Left lung (tissue), 10 donors: ENCODE results near the gene AZGP1. TPM values are rescaled to one million over a fixed set of nuclear protein-coding genes. Genes with fewer than 3 reads are reported as not detected.
A peak's percentile ranks its signal among the peaks of the same experiment; 100 is the strongest.

Experiments used
- ATAC-seq: fragments of 200-7000 bp; cut with Tn5 transposase; one replicate; pipeline ENCODE4 v1.9.1; 2020; ENCODE audit warnings: moderate library complexity
- DNase-seq, 4 donors: peaks; one replicate each; pipeline ENCODE4 v3.0.0-alpha.2; 2013 to 2020
- H3K27ac ChIP-seq, 2 donors: fragments of 200-600 bp; sonication (generic) in 1 of 2; one replicate each; pipeline versions ENCODE4 v1.5.0 to v1.8.0; 2020 to 2021
- H3K27me3 ChIP-seq, 2 donors: fragments of 200-600 bp; sonication (generic) in 1 of 2; one replicate each; pipeline versions ENCODE4 v1.5.0 to v1.8.0; 2020 to 2021
- H3K36me3 ChIP-seq, 2 donors: fragments of 200-600 bp; sonication (generic) in 1 of 2; one replicate each; pipeline versions ENCODE4 v1.5.0 to v1.8.0; 2020 to 2021
- H3K4me1 ChIP-seq, 2 donors: fragments of 200-600 bp; one replicate each; pipeline ENCODE4 v1.8.0; 2021
- H3K4me3 ChIP-seq, 2 donors: fragments of 200-600 bp; sonication (generic) in 1 of 2; one replicate each; pipeline versions ENCODE4 v1.5.0 to v1.8.0; 2020 to 2021; ENCODE audit warnings: mild to moderate bottlenecking in 1 of 2
- H3K9me3 ChIP-seq, 2 donors: fragments of 200-600 bp; sonication (generic) in 1 of 2; one replicate each; pipeline versions ENCODE4 v1.5.0 to v1.8.0; 2020 to 2021
- intact Hi-C, 2 donors: fragments of 100-400 bp; cut with DNase I; formaldehyde crosslinking; loops; one replicate each; pipeline versions ENCODE4 v1.11.2 to v1.14.2; 2022
- polyA plus RNA-seq, 6 donors: library from polyadenylated mRNA; unstranded; fragments of 120-200 nt; gene quantifications; one replicate each; pipeline ENCODE4 v1.2.1, GENCODE V29; 2013; ENCODE audit not compliant: insufficient read length in 6 of 6
- total RNA-seq, 2 donors: library from RNA; stranded (reverse); fragmentation: NEBNext Ultra II Directional; extraction: Animal tissue kit (Norgen Biotek cat#: 25700); gene quantifications; one replicate each; pipeline ENCODE4 v1.2.1, GENCODE V29; 2021
- TF ChIP-seq, protein P1 (sequence below), 2 donors: fragments of 200-600 bp; sonication (generic) in 1 of 2; IDR thresholded peaks; one replicate each; pipeline versions ENCODE4 v1.5.0 to v1.8.0; 2021; ENCODE audit warnings: antibody characterized with exemption in 2 of 2
- donor health status: DM: no; HTN: yes; CAD: no.
- donor health status: DM: no; HTN: no; CAD: no.

Gene AZGP1
- total and polyA plus RNA-seq, 8 donors = 0.29 to 110 (median 1.2) TPM

DNA sequence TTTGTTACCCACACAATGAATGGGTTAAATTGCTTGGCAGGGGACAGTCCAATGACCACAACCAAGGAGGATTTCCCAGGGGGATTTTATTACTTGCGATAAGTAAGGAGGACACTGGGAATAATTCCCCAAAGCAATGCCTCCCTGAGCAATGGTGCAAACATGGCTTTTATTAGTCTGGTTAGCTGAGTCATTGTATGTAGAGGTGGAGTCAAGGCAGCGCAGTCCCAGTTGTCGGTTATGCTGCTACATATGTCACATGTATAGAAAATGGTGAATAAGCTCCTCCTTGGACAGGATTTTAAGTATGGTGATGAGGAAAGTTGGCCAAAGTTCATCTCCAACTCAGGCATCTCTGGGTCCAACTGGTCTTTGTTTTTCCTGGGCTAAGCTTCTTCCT lies 52.6 kb downstream of the AZGP1 start:
- ATAC-seq (no peak), DNase-seq (no peak)
- peaks cover 4 to 5% of the 10 kb centered on the region in 2 donors for H3K4me1 ChIP-seq
- no peaks in the 10 kb centered on the region for H3K36me3 ChIP-seq
- no peaks in the 10 kb centered on the region for H3K9me3 ChIP-seq
- no peak overlapping the region for H3K27ac ChIP-seq
- TF ChIP-seq, protein P1, sequence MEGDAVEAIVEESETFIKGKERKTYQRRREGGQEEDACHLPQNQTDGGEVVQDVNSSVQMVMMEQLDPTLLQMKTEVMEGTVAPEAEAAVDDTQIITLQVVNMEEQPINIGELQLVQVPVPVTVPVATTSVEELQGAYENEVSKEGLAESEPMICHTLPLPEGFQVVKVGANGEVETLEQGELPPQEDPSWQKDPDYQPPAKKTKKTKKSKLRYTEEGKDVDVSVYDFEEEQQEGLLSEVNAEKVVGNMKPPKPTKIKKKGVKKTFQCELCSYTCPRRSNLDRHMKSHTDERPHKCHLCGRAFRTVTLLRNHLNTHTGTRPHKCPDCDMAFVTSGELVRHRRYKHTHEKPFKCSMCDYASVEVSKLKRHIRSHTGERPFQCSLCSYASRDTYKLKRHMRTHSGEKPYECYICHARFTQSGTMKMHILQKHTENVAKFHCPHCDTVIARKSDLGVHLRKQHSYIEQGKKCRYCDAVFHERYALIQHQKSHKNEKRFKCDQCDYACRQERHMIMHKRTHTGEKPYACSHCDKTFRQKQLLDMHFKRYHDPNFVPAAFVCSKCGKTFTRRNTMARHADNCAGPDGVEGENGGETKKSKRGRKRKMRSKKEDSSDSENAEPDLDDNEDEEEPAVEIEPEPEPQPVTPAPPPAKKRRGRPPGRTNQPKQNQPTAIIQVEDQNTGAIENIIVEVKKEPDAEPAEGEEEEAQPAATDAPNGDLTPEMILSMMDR (IDR thresholded peaks at IDR 0.05) = no peak
- peaks cover 0 to 12% of the 10 kb centered on the region in 2 donors for H3K27me3 ChIP-seq
- intact Hi-C loops = loop anchor here in 1 of 2 donors (10.0 kb wide), 1 partner anchor 52 kb away; the partner anchor contains the start of gene AZGP1
- H3K4me3 ChIP-seq = no peak overlapping the region

DNA sequence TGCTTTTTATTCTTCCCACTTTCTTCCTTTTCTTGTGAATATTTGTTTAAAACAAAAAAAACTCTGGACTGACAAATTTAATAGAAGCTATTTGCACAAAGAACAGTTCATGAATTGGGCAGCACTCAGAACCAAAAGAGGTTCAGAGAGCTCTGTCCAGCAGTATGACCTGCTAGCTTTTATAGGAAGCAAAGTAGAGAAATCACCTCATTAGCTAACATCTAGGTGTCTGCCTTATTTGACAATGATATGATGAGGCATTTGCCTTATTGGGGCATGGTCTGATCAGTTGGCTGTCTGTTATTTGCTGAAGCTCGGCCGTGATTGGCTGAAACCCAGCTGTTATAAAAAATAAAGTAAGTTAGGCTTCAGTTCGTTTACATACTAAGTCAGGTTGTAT lies 55.7 kb downstream of the AZGP1 start:
- ATAC-seq (no peak), DNase-seq (no peak)
- Histone ChIP-seq H3K27me3 (no peaks in the 10 kb centered on the region), H3K9me3 (no peaks in the 10 kb centered on the region), H3K27ac (peak overlapping the region in 1 of 2 donors; percentile 94), H3K4me1 (peaks cover 22 to 31% of the 10 kb centered on the region in 2 donors), H3K36me3 (peaks cover 0 to 22% of the 10 kb centered on the region in 2 donors), H3K4me3 (peak overlapping the region; percentile 78 to 92)
- intact Hi-C loops = loop anchor here in 1 of 2 donors (10.0 kb wide), 1 partner anchor 55 kb away; the partner anchor contains the start of gene AZGP1
- TF ChIP-seq, protein P1 (IDR thresholded peaks at IDR 0.05) = no peak

DNA sequence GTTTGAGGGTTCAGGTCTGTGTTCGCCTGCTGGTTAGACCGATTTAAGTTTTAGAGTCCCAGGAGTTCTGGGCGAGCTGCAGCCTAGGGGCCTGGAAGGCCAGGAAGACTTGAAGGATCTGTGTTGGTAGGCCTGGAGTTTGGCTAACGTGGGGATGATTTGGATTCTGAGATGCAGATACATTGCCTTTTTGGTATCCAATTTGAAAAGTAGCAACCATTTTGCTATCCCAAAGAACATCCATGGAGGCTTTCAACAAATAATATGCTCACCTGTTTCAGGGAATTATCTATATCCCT lies 56.1 kb downstream of the AZGP1 start:
- Histone ChIP-seq H3K4me3 (peak overlapping the region; percentile 78 to 92), H3K27ac (peak overlapping the region; percentile 90 to 94), H3K9me3 (no peaks in the 10 kb centered on the region), H3K27me3 (no peaks in the 10 kb centered on the region), H3K36me3 (peaks cover 0 to 25% of the 10 kb centered on the region in 2 donors), H3K4me1 (peaks cover 22 to 31% of the 10 kb centered on the region in 2 donors)
- intact Hi-C loops = loop anchor here in 1 of 2 donors (10.0 kb wide), 1 partner anchor 55 kb away; the partner anchor contains the start of gene AZGP1
- TF ChIP-seq, protein P1 (IDR thresholded peaks at IDR 0.05) = no peak
- DNase-seq = no peak
- no peak for ATAC-seq

DNA sequence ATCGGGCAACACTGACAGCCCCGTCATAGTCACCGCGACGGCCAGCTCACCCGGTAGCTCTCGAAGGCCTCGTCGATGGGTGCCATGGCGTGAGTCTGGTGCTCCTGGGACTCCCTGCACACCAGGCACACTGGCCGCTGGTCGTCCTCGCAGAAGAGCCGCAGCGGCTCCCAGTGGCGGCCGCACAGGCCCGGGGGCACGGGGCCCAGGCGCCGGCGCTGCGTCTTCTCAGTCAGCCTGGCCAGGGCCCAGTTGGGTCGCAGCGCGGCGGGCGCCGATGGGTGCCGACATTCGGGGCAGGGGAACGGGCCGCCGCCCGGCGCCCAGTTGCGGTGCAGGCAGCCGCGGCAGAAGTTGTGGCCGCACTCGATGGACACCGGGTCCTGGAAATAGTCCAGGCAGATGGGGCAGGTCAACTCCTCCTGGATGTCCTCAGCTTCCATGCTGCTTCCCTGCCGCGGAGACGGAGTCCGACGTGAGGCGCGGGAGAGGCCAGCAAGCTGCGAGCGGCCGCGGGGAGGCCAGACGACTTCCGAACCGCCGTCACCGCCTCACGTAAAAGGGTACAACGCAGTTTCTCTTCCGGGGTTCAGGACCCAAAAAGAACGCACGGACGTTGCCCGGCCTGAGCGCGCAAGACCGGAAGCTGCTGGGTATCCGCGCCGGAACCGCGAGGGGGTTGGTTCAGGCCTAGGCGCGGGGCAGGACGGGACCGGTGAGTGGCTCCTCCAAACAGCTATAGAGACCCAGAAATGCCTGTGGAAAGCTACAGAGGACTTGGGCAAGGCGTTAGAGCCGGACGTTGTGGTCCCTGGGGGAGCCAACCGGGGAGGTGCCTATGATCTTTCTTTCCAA lies 56.6 kb downstream of the AZGP1 start, which contains the start of gene TRIM4:
TRIM4 (minus strand) TSS at position 572 of the 855 bp plus-strand sequence; CDS start at position 443, 129 bp downstream.
- peak; percentile 83 to 97 (median 92) for DNase-seq
- intact Hi-C loops = no loop called here
- no peaks in the 10 kb centered on the region for H3K9me3 ChIP-seq
- H3K27me3 ChIP-seq = no peaks in the 10 kb centered on the region
- H3K27ac ChIP-seq = peak within 1 kb of the TSS; percentile 90 to 94
- ATAC-seq = peak; percentile 100
- peaks cover 22 to 31% of the 10 kb centered on the region in 2 donors for H3K4me1 ChIP-seq
- TF ChIP-seq, protein P1 (IDR thresholded peaks at IDR 0.05) = no peak
- H3K36me3 ChIP-seq = peaks cover 0 to 26% of the 10 kb centered on the region in 2 donors
- H3K4me3 ChIP-seq = peak within 1 kb of the TSS; percentile 78 to 92

Other genes starting within 250 kb of the AZGP1 start
- gene CYP3A7, start 240.8 kb downstream of the AZGP1 start, total RNA-seq = under 1 TPM; 0.37 to 0.41 TPM
- gene CYP3A7, start 240.8 kb downstream of the AZGP1 start, polyA plus RNA-seq = 1 to 10 TPM in 3 of 6 donors, under 1 TPM in 3; 0.79 to 2.9 (median 0.98) TPM
- not detected for gene CYP3A4, start 191.8 kb downstream of the AZGP1 start, total RNA-seq
- gene CYP3A4, start 191.8 kb downstream of the AZGP1 start, polyA plus RNA-seq = under 1 TPM; 0.17 to 0.39 (median 0.25) TPM
- not detected for gene CYP3A43, start 148.0 kb downstream of the AZGP1 start, total RNA-seq
- gene CYP3A43, start 148.0 kb downstream of the AZGP1 start, polyA plus RNA-seq = under 1 TPM; 0.21 to 0.53 (median 0.37) TPM
- gene OR2AE1, start 99.0 kb downstream of the AZGP1 start, total RNA-seq = under 1 TPM in 1 of 2 donors, not detected in 1; 0.94 TPM
- gene OR2AE1, start 99.0 kb downstream of the AZGP1 start, polyA plus RNA-seq = under 1 TPM in 2 of 6 donors, not detected in 4; 0.13 to 0.18 TPM
- 10 to 100 TPM; 23.6 to 27.0 TPM for gene TRIM4, start 56.5 kb downstream of the AZGP1 start, total RNA-seq
- 10 to 100 TPM; 35.3 to 45.2 (median 38.9) TPM for gene TRIM4, start 56.5 kb downstream of the AZGP1 start, polyA plus RNA-seq
- under 1 TPM in 1 of 2 donors, not detected in 1; 0.24 TPM for gene GJC3, start 46.4 kb downstream of the AZGP1 start, total RNA-seq
- gene GJC3, start 46.4 kb downstream of the AZGP1 start, polyA plus RNA-seq = 1 to 10 TPM in 4 of 6 donors, under 1 TPM in 2; 0.98 to 1.3 (median 1.1) TPM
- gene ZKSCAN1, start 39.6 kb upstream of the AZGP1 start, total RNA-seq = 10 to 100 TPM; 46.7 to 52.0 TPM
- 100 to 1,000 TPM in 1 of 6 donors, 10 to 100 TPM in 5; 82.1 to 137 (median 91.1) TPM for gene ZKSCAN1, start 39.6 kb upstream of the AZGP1 start, polyA plus RNA-seq
- gene ZSCAN21, start 73.7 kb upstream of the AZGP1 start, total RNA-seq = 10 to 100 TPM in 1 of 2 donors, 1 to 10 TPM in 1; 6.5 to 12.0 TPM
- 10 to 100 TPM; 23.6 to 27.1 (median 24.4) TPM for gene ZSCAN21, start 73.7 kb upstream of the AZGP1 start, polyA plus RNA-seq
- 10 to 100 TPM; 22.5 to 24.9 TPM for gene ZNF3, start 105.7 kb upstream of the AZGP1 start, total RNA-seq
- gene ZNF3, start 105.7 kb upstream of the AZGP1 start, polyA plus RNA-seq = 10 to 100 TPM; 46.8 to 53.1 (median 50.4) TPM
- gene COPS6, start 112.9 kb upstream of the AZGP1 start, total RNA-seq = 10 to 100 TPM; 74.2 to 89.5 TPM
- 100 to 1,000 TPM; 113 to 139 (median 115) TPM for gene COPS6, start 112.9 kb upstream of the AZGP1 start, polyA plus RNA-seq
- gene MCM7, start 125.4 kb upstream of the AZGP1 start, total RNA-seq = 10 to 100 TPM; 53.7 to 89.3 TPM
- 100 to 1,000 TPM; 131 to 152 (median 141) TPM for gene MCM7, start 125.4 kb upstream of the AZGP1 start, polyA plus RNA-seq
- gene AP4M1, start 125.6 kb upstream of the AZGP1 start, total RNA-seq = 10 to 100 TPM; 16.7 to 18.2 TPM
- 10 to 100 TPM; 37.1 to 40.2 (median 38.6) TPM for gene AP4M1, start 125.6 kb upstream of the AZGP1 start, polyA plus RNA-seq
- 10 to 100 TPM; 43.5 to 45.3 TPM for gene TAF6, start 143.3 kb upstream of the AZGP1 start, total RNA-seq
- 10 to 100 TPM; 48.9 to 69.2 (median 59.9) TPM for gene TAF6, start 143.3 kb upstream of the AZGP1 start, polyA plus RNA-seq
- gene CNPY4, start 143.6 kb upstream of the AZGP1 start, total RNA-seq = 10 to 100 TPM; 15.1 to 19.4 TPM
- 10 to 100 TPM; 38.8 to 54.1 (median 41.8) TPM for gene CNPY4, start 143.6 kb upstream of the AZGP1 start, polyA plus RNA-seq
- 1 to 10 TPM; 2.1 to 2.8 TPM for gene MBLAC1, start 150.9 kb upstream of the AZGP1 start, total RNA-seq
- gene MBLAC1, start 150.9 kb upstream of the AZGP1 start, polyA plus RNA-seq = 1 to 10 TPM; 1.2 to 2.0 (median 1.6) TPM
- 100 to 1,000 TPM; 103 to 120 TPM for gene LAMTOR4, start 172.9 kb upstream of the AZGP1 start, total RNA-seq
- 100 to 1,000 TPM in 2 of 6 donors, 10 to 100 TPM in 4; 85.9 to 110 (median 97.5) TPM for gene LAMTOR4, start 172.9 kb upstream of the AZGP1 start, polyA plus RNA-seq
- gene TRAPPC14, start 182.7 kb upstream of the AZGP1 start, total RNA-seq = 10 to 100 TPM; 23.3 to 30.1 TPM
- gene TRAPPC14, start 182.7 kb upstream of the AZGP1 start, polyA plus RNA-seq = 10 to 100 TPM; 16.0 to 20.4 (median 18.5) TPM
- gene GAL3ST4, start 192.6 kb upstream of the AZGP1 start, total RNA-seq = 10 to 100 TPM; 17.1 to 18.9 TPM
- gene GAL3ST4, start 192.6 kb upstream of the AZGP1 start, polyA plus RNA-seq = 10 to 100 TPM; 14.8 to 26.0 (median 21.1) TPM
- gene GPC2, start 201.3 kb upstream of the AZGP1 start, total RNA-seq = 1 to 10 TPM; 2.5 to 3.5 TPM
- 10 to 100 TPM in 4 of 6 donors, 1 to 10 TPM in 2; 7.8 to 17.0 (median 10.8) TPM for gene GPC2, start 201.3 kb upstream of the AZGP1 start, polyA plus RNA-seq
- gene STAG3, start 201.9 kb upstream of the AZGP1 start, total RNA-seq = 1 to 10 TPM in 1 of 2 donors, under 1 TPM in 1; 0.96 to 3.7 TPM
- 10 to 100 TPM; 18.1 to 27.3 (median 24.0) TPM for gene STAG3, start 201.9 kb upstream of the AZGP1 start, polyA plus RNA-seq
- gene PVRIG, start 243.9 kb upstream of the AZGP1 start, total RNA-seq = under 1 TPM; 0.41 to 0.42 TPM
- 1 to 10 TPM; 4.0 to 9.1 (median 8.2) TPM for gene PVRIG, start 243.9 kb upstream of the AZGP1 start, polyA plus RNA-seq